Keratinocyte (primary cell): Measurements from ENCODE around the gene MICU2.

Source experiments
- EZH2 ChIP-seq: IDR thresholded peaks from one replicate; pipeline ENCODE4 v1.6.1; 2012; ENCODE audit warnings: inconsistent platforms, mild to moderate bottlenecking, low read length, moderate library complexity
- TF ChIP-seq, protein P1 (sequence below), 3 experiments: IDR thresholded peaks in 1 of 3; conservative IDR thresholded peaks in 1 of 3; optimal IDR thresholded peaks in 1 of 3; 2 replicates in 2 of 3; 3 replicates in 1 of 3; pipeline versions ENCODE3 to v1.5.1; 2011; ENCODE audit warnings: low read length in 3 of 3, mild to moderate bottlenecking in 3 of 3, moderate library complexity in 2 of 3, control low read depth in 1 of 3, inconsistent platforms in 1 of 3; ENCODE audit not compliant: insufficient read depth in 2 of 3; ENCODE audit errors: extremely low read depth in 1 of 3

DNA sequence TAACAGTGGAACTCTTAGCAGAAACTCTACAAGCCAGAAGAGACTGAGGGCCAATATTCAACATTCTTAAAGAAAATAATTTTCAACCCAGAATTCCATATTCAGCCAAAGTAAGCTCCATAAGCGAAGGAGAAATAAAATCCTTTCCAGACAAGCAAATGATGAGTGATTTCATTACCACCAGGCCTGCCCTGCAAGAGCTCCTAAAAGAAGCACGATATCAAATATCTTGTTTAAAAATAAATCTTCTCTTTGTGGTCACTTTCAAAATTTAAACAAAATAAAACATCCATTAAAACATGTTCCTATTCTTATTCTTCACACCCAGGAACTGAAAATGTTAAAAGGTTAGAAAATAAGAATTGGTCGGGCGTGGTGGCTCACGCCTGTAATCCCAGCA is 13.7 kb downstream of the MICU2 start:
- TF ChIP-seq, protein P1, sequence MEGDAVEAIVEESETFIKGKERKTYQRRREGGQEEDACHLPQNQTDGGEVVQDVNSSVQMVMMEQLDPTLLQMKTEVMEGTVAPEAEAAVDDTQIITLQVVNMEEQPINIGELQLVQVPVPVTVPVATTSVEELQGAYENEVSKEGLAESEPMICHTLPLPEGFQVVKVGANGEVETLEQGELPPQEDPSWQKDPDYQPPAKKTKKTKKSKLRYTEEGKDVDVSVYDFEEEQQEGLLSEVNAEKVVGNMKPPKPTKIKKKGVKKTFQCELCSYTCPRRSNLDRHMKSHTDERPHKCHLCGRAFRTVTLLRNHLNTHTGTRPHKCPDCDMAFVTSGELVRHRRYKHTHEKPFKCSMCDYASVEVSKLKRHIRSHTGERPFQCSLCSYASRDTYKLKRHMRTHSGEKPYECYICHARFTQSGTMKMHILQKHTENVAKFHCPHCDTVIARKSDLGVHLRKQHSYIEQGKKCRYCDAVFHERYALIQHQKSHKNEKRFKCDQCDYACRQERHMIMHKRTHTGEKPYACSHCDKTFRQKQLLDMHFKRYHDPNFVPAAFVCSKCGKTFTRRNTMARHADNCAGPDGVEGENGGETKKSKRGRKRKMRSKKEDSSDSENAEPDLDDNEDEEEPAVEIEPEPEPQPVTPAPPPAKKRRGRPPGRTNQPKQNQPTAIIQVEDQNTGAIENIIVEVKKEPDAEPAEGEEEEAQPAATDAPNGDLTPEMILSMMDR (optimal IDR thresholded peaks at IDR 0.05 in 1 of 3, IDR thresholded peaks at IDR 0.05 in 1 of 3, conservative IDR thresholded peaks at IDR 0.05 in 1 of 3; ENCODE audit: extremely low read depth in 1 of 3, insufficient read depth in 2 of 3, low read length in 3 of 3): no peak
- no peak for TF ChIP-seq EZH2
